GM21360 (cell line): ENCODE results near the gene RASAL1.

Experiments
- ATAC-seq: cut with Tn5 transposase; IDR thresholded peaks from one replicate; pipeline ENCODE4 v1.9.1; 2021; ENCODE audit warnings: mild to moderate bottlenecking, moderate library complexity; ENCODE audit not compliant: unreplicated experiment

RASAL1 gene, protein sequence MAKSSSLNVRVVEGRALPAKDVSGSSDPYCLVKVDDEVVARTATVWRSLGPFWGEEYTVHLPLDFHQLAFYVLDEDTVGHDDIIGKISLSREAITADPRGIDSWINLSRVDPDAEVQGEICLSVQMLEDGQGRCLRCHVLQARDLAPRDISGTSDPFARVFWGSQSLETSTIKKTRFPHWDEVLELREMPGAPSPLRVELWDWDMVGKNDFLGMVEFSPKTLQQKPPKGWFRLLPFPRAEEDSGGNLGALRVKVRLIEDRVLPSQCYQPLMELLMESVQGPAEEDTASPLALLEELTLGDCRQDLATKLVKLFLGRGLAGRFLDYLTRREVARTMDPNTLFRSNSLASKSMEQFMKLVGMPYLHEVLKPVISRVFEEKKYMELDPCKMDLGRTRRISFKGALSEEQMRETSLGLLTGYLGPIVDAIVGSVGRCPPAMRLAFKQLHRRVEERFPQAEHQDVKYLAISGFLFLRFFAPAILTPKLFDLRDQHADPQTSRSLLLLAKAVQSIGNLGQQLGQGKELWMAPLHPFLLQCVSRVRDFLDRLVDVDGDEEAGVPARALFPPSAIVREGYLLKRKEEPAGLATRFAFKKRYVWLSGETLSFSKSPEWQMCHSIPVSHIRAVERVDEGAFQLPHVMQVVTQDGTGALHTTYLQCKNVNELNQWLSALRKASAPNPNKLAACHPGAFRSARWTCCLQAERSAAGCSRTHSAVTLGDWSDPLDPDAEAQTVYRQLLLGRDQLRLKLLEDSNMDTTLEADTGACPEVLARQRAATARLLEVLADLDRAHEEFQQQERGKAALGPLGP

DNA sequence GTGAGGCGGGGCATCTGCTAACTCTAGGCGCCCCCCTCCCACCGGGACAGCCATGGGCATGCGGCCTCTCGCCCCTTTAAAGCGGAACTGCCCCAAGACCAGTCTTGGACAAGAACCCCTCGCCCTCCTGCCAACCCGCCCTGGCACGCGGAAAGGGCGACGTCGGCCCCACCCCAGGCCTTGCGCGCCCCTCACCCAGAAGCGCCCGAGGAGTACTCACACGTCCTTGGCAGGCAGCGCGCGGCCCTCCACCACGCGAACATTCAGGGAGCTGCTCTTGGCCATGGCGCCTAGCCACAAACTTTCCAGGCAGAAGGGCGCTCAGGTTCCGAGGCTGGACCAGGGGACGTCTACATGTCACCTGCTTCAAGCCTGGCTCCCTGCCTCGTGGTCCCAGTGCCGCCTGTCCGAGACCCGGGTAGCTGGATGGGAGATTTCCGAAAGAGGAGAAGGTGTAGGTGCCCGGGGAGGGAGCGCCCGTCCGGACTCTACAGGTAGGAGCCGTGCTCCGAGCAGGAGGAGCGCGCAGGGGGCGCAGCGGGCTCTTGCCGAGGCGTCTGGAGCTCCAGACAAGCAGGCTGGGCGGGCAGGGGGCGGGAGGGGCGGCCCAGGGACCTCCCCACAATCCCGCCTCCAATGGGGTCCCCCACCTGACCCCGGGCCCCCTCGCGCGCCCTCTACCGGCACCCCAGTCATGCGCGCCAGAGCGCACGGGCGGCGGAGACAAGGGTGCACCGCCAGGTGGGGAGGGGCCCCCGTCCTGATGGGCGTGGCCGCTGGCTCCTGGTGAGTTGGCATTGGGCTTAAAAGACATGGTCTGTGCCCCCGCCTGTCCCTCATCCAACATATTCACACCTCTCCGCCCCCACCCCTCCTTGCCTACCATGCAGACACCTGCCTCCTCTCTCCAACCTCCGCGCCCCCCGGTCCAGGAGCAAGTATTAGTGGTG lies at the start of gene RASAL1:
Gene RASAL1, minus strand, starts transcription at position 584 of the 950 bp plus-strand sequence. Its CDS starts 299 bp downstream, at position 285.
- peak; percentile 65 for ATAC-seq

DNA sequence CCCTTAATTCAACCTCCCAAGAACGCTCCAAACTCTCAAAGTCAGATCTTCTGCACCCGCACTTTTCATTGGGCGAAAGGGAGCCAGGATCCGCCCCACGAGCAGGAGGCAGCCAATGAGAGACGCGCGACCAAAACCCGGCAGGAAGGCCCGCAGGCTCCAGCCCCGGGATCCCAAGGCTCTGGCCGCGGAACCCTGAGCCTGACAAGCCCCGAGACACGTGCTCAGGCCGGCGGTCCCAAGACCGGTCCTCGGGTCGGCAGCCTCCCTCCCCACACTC lies 49.3 kb upstream of the RASAL1 start:
- peak; percentile 68 for ATAC-seq

DNA sequence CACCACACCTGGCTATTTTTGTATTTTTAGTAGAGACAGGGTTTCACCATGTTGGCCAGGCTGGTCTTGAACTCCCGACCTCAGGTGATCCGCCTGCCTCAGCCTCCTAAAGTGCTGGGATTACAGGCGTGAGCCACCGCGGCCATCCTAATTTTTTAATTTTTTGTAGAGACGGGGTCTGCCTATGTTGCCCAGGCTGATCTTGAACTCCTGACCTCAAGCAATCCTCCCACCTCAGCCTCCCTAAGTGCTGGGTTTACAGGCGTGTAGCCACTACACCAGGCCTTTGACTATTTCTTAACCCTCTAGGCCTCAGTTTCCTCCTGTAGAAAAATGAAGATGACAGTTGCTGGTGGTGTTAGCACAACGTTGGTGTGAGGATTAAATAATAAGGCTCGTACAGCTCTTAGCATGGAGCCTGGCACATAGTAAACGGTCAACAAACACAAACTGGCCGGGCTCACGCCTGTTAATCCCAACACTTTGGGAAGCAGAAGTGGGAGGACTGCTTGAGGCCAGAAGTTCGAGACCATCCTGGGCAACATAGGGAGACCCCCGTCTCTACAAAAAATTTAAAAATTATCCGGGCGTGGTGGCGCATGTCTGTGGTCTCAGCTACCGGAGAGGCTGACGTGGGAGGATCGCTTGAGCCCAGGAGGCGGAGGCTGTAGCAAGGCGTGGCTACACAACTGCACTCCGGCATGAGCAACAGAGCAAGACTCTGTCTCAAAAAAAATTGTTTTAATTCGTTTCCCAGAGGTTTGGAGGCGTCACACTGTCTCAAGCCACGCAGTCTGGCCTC lies 48.7 kb upstream of the RASAL1 start:
- peak; percentile 43 for ATAC-seq

DNA sequence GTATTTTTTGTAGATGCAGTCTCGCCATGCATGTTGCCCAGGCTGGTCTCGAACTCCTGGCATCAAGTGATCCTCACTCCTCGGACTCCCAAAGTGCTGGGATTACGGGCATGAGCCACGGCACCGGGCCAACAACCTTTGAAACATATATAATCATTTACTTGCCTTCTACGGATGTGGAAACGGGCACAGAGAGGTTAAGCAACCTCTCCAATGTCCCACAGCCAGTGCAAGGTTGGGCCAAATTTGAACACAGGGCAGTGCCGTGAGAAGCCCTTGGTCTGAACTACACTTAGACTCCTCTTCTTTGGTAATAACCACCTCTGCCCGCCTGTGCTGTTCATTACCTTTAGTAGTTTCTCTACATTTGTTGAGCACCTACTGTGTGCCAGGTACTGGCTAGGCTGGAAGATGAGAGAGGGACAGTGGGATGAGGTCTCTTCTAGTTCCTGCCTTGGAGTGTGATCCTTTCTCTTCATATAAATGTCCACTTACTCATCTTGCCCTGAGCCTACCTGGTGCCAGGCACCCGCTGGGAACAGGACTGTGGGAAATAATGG lies 47.5 kb upstream of the RASAL1 start:
- ATAC-seq, result no peak

DNA sequence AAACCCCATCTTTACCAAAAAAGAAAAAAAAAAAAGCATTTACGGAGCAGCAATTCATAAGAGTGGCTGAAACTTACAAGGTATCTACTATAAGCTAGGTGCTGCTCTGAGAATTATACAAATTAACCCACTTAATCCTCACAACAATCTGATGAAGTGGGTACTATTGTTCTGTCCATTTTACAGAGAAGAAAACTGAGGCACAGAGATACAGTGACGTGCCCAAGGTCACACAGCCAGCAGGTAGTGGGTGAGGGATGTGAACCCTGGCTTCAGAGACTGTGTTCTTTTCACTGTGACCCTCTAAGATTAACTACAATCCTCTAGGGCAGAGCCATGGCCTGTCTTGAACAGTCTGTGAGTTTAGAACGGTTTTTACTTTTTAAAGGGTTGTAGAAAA lies 46.4 kb upstream of the RASAL1 start:
- ATAC-seq, result no peak

DNA sequence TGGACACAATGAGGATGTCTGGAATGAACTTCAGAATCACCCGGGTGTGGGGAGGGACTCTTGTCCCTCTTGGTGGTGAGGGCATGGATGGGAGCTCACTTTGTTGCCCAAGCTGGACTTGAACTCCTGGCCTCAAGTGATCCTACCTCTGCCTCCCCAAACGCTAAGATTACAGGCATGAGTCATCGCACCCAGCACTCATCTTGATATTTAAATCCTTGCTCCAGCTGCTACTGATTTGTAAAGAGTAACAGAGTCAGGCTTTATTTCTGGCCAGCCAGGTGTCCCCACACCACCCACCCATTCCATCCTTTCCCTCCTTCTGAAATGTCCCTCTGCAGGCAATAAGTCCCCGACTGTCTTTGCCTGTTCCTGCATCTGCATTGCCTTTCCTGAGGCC lies 44.8 kb upstream of the RASAL1 start:
- no peak for ATAC-seq

DNA sequence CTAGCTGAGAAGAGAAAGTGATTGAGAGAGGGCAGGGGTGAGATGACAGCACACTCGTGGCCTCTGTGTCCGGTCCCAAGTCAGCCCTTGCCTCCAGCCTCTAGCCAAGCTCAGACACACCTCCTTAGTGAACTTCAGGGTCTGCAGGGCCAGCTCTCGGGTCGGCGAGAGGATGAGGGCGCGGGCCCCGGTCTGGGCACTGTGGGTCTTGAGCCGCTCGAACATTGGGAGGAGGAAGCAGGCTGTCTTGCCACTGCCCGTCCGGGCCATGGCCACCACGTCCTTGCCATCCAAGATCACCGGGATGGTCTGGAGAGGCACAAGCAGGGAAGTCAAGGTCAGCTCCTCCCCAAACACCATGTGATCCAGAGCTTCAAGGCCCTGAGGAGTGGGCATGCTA lies 43.5 kb upstream of the RASAL1 start:
- no peak for ATAC-seq

DNA sequence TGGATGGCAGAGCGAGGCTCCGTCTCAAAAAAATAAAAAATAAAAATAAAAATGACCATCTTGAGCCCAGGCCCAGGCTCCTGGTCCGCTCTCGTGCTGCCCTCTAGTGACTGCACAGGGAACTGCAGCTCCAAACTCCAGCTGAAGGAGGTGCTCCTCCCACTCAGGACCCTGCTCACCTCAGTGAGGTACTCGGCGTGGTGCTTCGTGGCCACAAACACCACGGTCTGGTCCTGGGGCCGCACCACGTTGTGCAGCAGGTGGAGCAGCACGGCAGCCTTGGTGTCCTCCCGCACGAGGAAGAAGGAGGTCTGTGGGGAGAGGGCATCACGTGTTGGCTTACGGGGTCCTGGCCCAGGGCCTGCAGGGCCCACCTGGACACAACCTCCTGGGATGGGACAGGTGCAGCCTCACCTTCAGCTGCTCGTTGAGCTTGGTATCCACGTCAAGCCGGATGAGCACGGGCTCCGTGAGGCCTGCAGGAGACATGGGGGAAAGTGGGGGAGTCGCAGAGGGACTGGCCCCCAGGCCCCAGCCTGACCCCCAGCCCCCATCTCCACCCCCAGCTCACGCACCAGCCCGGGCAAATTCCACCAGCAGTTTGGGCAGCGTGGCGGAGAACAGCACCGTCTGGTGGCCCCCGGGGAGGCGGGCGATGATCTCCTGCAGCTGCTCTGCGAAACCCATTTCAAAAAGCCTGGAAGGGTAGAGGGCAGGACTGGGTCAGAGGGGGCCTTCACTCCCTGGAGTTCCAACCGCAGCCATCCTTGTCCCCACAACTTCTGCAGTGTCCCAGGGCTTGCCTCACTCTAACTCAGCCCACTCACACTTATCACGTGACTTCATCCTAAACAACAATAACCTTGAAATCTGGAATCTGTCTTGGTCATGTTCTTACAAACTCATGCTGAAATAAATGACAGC lies 39.2 kb upstream of the RASAL1 start:
- peak; percentile 50 for ATAC-seq

DNA sequence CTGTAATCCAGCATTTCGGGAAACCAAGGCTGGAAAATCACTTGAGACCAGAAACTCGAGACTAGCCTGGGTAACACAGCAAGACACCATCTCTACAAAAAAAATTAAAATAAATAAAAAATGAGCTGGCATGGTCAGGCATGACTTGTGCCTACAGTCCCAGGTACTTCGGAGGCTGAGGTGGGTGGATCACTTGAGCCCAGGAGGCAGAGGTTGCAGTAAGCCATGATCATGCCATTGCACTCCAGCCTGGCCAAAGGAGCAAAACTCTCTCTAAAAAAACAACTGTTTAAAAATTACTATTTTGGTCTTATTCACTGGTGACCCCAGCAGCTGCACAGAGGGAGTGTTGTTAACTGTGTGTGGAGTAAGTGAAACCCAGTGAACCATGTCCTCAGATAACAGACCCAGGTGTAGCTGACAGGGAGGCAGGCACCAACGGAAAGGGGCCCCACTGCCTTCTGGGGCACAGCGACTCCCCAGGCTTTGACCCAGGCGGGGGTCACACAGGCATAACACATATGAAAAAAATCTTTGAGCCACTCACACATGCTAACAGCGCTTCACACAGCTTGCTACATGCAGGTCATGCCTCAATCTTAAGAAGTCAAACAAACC lies 37.6 kb upstream of the RASAL1 start:
- no peak for ATAC-seq

DNA sequence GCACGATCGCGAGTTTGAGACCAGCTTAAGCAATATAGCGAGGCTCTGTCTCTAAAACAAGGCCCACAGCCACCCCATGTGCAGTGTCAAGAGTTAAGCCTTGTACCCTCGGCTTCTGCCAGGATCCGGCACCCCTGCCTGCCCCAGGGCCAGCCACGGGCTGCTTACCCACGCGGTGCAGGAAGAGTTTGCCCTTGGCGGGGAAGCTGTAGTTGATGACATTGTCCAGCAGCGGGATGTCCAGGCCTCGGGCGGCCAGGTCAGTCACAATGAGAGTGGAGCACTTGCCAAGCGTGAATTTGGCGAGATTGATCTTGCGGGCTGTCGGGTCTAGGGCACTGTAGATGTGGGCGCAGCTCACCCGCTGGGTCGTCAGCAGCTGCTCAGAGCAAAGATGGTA lies 36.6 kb upstream of the RASAL1 start:
- ATAC-seq, result no peak

DNA sequence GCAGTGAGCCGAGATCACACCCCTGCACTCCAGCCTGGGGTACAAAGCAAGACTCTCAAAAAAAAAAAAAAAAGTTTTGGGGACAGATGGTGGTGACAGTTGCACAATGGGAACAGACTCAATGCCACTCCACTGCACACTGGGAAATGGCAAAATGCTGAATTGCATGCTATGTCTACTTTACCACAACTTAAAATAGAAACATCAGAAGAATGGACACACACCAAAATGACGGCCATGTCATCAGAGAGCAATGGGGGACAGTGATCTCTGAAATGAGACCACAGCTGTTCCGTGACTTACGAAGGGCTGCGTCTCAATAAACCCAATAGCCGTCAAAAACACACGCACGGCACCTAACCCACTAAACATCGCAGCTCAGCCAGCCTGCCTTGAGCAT lies 36.0 kb upstream of the RASAL1 start:
- ATAC-seq, result no peak

DNA sequence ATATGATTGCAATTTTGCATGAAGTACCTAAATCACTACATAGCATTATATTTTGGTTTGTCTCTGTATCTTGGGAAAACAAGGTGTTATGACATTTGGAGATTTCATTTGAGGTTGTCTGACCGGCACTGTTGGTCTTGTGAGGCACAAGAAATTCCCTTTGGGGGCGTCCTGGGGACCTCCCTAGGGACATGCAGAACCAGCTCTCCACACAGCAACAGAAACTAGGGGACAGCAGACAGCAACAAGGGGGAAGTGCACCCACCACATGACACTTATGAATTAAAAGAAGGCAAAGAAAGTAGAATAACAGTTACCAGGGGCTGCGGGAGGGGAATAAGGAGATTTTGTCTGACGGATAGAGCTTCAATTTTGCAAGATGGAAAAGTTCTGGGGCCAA lies 35.4 kb upstream of the RASAL1 start:
- no peak for ATAC-seq

DNA sequence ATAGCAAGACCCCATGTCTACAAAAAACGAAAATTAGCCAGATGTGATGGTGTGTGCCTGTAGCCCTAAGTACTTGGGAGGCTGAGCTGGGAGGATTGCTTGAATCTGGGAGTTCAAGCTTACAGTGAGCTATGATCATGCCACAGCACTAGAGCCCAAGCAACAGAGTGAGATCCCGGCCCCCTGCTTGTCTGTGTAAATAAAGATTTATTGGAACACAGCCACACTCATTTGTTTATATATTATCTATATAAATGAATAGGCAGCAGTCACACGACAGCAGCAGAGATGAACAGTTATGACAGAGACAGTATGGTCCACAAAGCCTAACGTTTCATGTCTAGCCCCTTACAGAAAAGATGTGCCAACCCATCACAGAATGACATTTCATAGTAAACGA lies 34.9 kb upstream of the RASAL1 start:
- no peak for ATAC-seq

DNA sequence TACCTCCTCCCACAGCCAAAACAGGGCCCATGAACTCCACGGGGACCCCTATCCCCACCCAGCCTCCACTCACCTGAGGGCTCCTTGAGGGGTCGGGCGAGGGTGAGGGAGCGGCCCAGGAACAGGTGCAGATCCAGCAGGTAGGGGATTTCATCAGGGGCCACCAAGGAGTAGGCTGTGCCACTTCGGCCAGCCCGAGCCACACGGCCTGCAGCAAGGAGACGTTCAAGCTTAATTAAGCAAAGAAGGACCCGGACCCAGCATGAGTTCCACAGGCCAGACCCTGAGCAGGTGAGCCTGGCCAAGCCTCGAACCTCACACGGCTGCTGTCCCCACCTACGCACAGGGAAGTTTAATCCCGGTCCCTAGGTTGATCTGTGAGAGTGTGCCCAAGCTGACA lies 34.1 kb upstream of the RASAL1 start:
- no peak for ATAC-seq

DNA sequence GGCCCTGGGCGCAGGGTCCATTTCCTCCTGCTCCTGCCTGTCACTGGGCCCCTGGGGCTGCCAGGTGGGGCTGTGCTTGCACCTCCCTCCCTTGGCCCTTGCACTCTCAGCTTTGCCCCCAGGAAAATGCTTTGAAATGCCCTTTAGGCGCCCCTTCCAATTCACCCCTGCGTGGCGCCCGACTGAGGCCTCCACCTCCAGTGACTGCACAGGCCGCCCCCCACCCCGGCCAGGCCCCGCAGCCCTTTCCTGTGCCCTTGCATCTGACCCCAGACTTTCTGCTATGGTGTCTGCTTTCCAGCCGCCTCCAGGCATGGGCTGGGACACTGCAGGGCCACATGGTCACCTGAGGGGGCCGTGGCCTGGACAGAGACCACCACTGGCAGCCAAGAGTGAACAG lies 32.3 kb upstream of the RASAL1 start:
- ATAC-seq, result no peak

DNA sequence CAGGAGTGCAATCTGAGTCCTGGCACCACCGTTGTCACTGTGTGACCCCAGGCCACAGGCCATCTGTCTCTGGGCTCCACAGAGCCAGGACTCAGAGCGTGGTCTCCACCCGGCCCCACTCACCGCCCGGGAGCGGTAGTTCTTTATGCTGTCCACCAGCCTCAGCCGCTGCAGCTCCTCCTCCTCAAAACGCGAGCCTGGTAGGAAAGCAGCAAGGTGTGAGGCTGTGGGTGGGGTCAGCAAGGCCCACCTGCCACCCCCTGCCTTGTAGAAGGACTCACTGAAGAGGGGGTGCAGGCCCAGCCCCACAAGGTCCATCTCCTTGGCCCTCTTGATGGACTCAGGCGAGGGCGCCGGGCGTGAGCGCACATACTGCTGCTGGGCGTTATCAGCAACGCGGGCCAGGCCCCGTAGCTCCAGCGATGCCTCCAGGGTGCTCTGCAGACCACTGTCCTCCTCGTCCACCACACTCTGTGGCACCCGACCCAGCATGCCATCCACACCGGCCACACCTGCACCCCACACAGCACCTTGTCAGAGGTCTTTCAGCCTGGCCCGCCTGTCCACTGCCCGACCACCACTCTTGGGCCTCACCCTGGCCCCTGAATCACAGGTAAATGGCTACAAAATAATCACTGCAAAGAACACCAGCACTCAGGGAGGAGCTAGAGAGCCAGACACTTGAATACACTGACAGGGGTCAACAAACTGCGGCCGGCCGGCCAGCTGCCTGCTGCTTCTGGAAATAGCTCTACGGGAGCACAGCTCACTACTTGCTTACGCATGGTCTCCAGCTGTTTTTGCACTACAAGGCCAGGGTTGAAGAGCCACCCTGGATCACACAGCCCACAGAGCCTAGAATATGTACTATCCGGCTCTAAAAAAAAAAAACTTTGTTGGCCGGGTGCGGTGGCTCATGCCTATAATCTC lies 30.2 kb upstream of the RASAL1 start:
- no peak for ATAC-seq

DNA sequence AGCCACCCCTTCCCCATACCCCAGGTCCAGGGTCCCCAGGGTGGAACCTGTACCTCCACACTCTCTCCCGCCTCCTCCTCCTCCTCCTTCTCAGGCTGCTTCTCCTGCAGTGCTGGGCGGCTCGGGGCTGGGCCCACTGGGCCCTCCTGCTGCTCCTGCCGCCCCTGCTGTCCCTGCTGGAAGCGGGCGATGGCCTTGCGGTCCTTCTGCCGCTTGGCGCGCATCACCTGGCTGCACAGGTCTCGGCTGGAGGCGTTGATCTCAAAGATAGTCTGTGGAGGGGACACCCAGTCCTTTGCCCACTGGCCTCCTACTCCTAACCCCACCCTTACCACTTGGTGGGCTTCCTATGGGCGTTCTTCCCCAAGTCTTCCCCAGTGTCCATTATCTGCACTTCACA lies 28.5 kb upstream of the RASAL1 start:
- ATAC-seq, result no peak

DNA sequence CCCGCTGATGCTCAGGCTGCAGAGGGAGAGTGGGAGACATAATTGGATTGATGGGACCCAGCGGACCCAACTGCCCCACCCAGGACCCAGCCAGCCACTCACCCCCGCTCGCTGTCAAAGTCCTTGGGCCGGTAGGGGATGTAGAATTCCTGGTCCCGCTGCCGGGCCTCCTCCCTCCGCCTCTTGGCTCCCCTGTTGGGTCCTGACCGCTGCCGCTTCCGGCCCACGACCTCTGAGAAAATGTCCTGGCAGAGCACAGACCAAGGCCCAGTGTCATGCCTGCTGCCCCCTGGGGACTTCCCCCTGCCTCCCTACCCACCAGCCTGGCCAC lies 27.4 kb upstream of the RASAL1 start:
- no peak for ATAC-seq
